Stimulated activated CD4-positive, alpha-beta T cell treated with anti-CD3 and anti-CD28 coated beads, Interleukin-12 subunit alpha, Interleukin-12 subunit beta, amount 100 ng/mL, for 24 hours (primary cell): ENCODE measurements around the gene MAGEA3.
"Not testable (repeated sequence)": the region's sequence is repeated elsewhere in the genome, so short reads cannot be mapped to it uniquely, and the experiment has no call there.

Source experiments
- DNase-seq, 2 experiments: peaks; one replicate each; pipeline ENCODE4 v3.0.0-alpha.2; 2020; ENCODE audit warnings: low read depth in 2 of 2

Gene MAGEA3

GRCh38 chrX:152736528-152736927 lies 37.9 kb downstream of the MAGEA3 start:
- DNase-seq = not testable (repeated sequence)

GRCh38 chrX:152738560-152738959 lies 40.0 kb downstream of the MAGEA3 start:
- DNase-seq = no peak
